Sigmoid colon (tissue), 7 donors: ENCODE data around the gene SAMHD1. TPM values are rescaled to one million over a fixed set of nuclear protein-coding genes. Genes with fewer than 3 reads are reported as not detected.
"Not testable (repeated sequence)": the region's sequence is repeated elsewhere in the genome, so short reads cannot be mapped to it uniquely, and the experiment has no call there.

ENCODE experiments used
- DNase-seq: peaks from one replicate; pipeline ENCODE4 v3.0.0-alpha.2; 2019
- H3K27ac ChIP-seq, 4 donors: fragments of 200-600 bp; sonication (generic); one replicate each; pipeline ENCODE4 v1.5.1; 2016 to 2019; ENCODE audit warnings: mild to moderate bottlenecking in 1 of 4
- H3K27me3 ChIP-seq, 3 donors: fragments of 200-600 bp; sonication (generic); one replicate each; pipeline ENCODE4 v1.5.1; 2019; ENCODE audit warnings: mild to moderate bottlenecking in 1 of 3
- H3K36me3 ChIP-seq, 4 donors: fragments of 200-600 bp; sonication (generic); one replicate each; pipeline ENCODE4 v1.5.1; 2016 to 2019
- H3K4me1 ChIP-seq, 4 donors: fragments of 200-600 bp; sonication (generic); one replicate each; pipeline ENCODE4 v1.5.1; 2017 to 2019
- H3K4me3 ChIP-seq, 4 donors: fragments of 200-600 bp; sonication (generic); one replicate each; pipeline ENCODE4 v1.5.1; 2017 to 2019; ENCODE audit warnings: mild to moderate bottlenecking in 2 of 4, moderate library complexity in 1 of 4
- H3K9me3 ChIP-seq, 4 donors: fragments of 200-600 bp in 3 of 4; sonication (generic) in 3 of 4; one replicate each; pipeline versions ENCODE4 v1.5.1 to v1.6.1; 2013 to 2019
- CTCF ChIP-seq, 4 experiments: fragments of 450-650 bp in 3 of 4; fragments of 200-600 bp in 1 of 4; IDR thresholded peaks; one replicate each; pipeline ENCODE4 v1.5.1; 2016 to 2019; ENCODE audit warnings: antibody characterized with exemption in 4 of 4, mild to moderate bottlenecking in 3 of 4, moderate library complexity in 2 of 4
- EP300 ChIP-seq, 4 donors: sonication (generic); formaldehyde crosslinking; IDR thresholded peaks; one replicate each; pipeline ENCODE4 v1.6.1; 2017; ENCODE audit warnings: antibody characterized with exemption in 4 of 4
- POLR2A ChIP-seq, 2 donors: fragments of 450-650 bp; IDR thresholded peaks; one replicate each; pipeline ENCODE4 v1.6.1; 2016; ENCODE audit warnings: antibody characterized with exemption in 2 of 2, mild to moderate bottlenecking in 2 of 2, moderate library complexity in 2 of 2
- POLR2AphosphoS5 ChIP-seq, 4 donors: sonication (generic); formaldehyde crosslinking; IDR thresholded peaks; one replicate each; pipeline ENCODE4 v1.6.1; 2017; ENCODE audit warnings: antibody characterized with exemption in 4 of 4
- WGBS, 2 donors: extraction: QIAGEN DNeasy Blood & Tissue Kit; methylation state at CpG; one replicate each; pipeline ENCODE4 v1.1.7; 2013; 5-methylcytosine and 5-hydroxymethylcytosine counted together
- intact Hi-C: fragments of 100-400 bp; cut with DNase I; formaldehyde crosslinking; loops from one replicate; pipeline ENCODE4 v1.15.1; 2023
- polyA plus RNA-seq, 3 donors: library from polyadenylated mRNA; stranded (reverse); fragments of 200-250 nt; gene quantifications; one replicate each; pipeline ENCODE4 v1.2.3, GENCODE V29; 2013
- total RNA-seq, 4 donors: library from RNA; depleted of rRNA; stranded (reverse); fragments of >200 nt; gene quantifications; one replicate each; pipeline ENCODE4 v1.1.0, GENCODE V29; 2016
- donor health status: healthy with polysubstance abuse.
- donor health status: Bipolar disorder and iron deficiency.
- donor health status: healthy.

SAMHD1 gene
- total RNA-seq, result 100 to 1,000 TPM in 3 of 4 donors, 10 to 100 TPM in 1; 89.6 to 179 (median 146) TPM
- polyA plus RNA-seq, result 10 to 100 TPM; 27.0 to 67.4 (median 49.2) TPM

DNA sequence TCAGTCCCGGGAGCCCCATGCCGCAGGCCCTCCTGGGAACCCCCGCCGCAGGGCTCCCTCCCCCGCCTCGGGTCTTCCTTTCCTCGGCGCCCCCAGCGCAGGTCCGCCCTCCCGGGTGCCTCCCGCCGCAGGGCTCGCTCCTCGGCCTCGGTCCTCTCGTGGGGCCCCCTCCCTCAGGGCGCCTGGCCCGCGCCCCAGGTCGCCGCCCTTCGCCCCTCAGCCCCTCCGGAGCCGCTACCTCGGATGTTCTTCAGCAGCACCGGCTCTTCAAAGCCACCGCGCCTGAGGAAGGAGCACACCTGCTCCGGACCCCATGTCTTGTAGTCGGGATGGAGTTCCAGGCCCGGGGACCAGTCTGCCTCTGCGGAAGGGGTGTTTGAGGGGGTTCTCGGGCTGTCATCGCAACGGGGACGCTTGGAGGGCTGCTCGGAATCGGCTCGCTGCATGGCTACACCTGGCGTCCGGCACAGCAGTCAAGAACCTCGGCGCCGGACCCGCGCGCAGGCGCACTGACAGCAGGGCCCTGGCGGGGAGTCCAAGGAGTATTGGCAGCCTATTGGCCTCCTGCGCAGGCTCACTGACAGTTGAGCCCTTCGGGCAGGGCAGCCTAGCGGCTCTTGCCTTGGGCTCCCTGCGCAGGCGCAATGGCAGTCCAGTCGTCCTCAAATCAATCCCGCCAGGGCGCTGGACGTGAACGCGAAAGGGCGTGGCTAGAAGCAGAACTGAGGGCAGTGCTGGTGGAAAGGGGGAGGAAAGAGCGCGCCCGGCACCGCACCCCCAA lies at the start of gene SAMHD1:
Gene SAMHD1 (minus strand): TSS at position 511 of the 781 bp plus-strand sequence. CDS start 65 bp downstream, at position 446.
- DNase-seq, result peak; percentile 99
- TF ChIP-seq POLR2A (IDR thresholded peaks at IDR 0.05) (peak; percentile 71 to 72), POLR2AphosphoS5 (IDR thresholded peaks at IDR 0.05) (peak; percentile 89 to 97 (median 94)), CTCF (IDR thresholded peaks at IDR 0.05) (no peak)
- H3K27me3 ChIP-seq, result no peaks in the 10 kb centered on the region
- no peaks in the 10 kb centered on the region for H3K9me3 ChIP-seq
- H3K36me3 ChIP-seq, result peaks cover 0 to 2% (median under 1%) of the 10 kb centered on the region in 4 donors
- intact Hi-C loops, result no loop called here
- H3K27ac ChIP-seq, result peak within 1 kb of the TSS; percentile 79 to 96 (median 88)
- whole genome bisulfite sequencing, 2 donors, result 0 to 1% methylated on average over 66 of the region's 66 CpGs
- peaks cover 0 to 14% (median 4%) of the 10 kb centered on the region in 4 donors for H3K4me1 ChIP-seq
- peak within 1 kb of the TSS; percentile 61 to 95 (median 93) for H3K4me3 ChIP-seq

DNA sequence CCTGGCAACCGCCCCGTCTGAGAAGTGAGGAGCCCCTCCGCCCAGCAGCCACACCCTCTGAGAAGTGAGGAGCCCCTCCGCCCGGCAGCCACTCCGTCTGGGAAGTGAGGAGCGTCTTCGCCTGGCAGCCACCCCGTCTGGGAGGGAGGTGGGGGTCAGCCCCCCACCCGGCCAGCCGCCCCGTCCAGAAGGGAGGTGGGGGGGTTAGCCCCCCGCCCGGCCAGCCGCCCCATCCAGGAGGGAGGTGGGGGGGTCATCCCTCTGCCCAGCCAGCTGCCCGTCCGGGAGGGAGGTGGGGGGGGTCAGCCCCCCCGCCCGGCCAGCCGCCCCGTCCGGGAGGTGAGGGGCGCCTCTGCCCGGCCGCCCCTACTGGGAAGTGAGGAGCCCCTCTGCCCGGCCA lies 48.7 kb upstream of the SAMHD1 start:
- H3K4me3 ChIP-seq, intact Hi-C loops, H3K4me1 ChIP-seq, H3K9me3 ChIP-seq, DNase-seq, H3K27ac ChIP-seq, H3K27me3 ChIP-seq: not testable (repeated sequence)
- peaks cover 0 to 22% (median 2%) of the 10 kb centered on the region in 4 donors for H3K36me3 ChIP-seq
- 95 to 98% methylated on average over 15 to 17 of the region's 26 CpGs for WGBS, 2 donors

- Histone ChIP-seq H3K9me3 (no peaks in the 10 kb centered on the region), H3K4me3 (no peak overlapping the region), H3K36me3 (peaks cover 0 to 22% (median 2%) of the 10 kb centered on the region in 4 donors), H3K4me1 (no peaks in the 10 kb centered on the region), H3K27ac (no peak overlapping the region), H3K27me3 (no peaks in the 10 kb centered on the region)
- TF ChIP-seq POLR2A (IDR thresholded peaks at IDR 0.05) (no peak), CTCF (IDR thresholded peaks at IDR 0.05) (no peak), POLR2AphosphoS5 (IDR thresholded peaks at IDR 0.05) (no peak), EP300 (IDR thresholded peaks at IDR 0.05) (no peak)
- WGBS, 2 donors, result 82 to 89% methylated on average over 7 of the region's 7 CpGs
- DNase-seq, result no peak
- intact Hi-C loops, result no loop called here
Measured at GRCh38 chr20:36998652-36999051, 47.1 kb upstream of the SAMHD1 start.

DNA sequence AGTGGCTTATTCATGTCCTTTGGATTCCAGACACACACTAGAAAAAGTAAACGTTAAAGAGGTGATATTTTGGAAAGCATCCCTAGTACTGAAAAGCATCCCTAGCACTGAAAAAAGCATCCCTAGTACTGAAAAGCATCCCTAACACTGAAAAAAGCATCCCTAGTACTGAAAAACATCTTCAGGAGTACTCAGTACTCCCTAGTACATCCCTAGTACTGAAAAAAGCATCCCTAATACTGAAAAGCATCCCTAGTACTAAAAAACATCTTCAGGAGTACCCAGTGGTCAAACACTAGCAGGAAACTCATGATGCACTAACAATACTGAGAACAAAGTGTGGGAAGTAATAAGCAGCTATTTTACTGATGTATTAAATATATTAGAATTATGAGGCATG lies 45.6 kb upstream of the SAMHD1 start:
- TF ChIP-seq EP300 (IDR thresholded peaks at IDR 0.05) (no peak), POLR2A (IDR thresholded peaks at IDR 0.05) (no peak), POLR2AphosphoS5 (IDR thresholded peaks at IDR 0.05) (no peak), CTCF (IDR thresholded peaks at IDR 0.05) (no peak)
- Histone ChIP-seq H3K4me1 (no peaks in the 10 kb centered on the region), H3K4me3 (no peak overlapping the region), H3K9me3 (no peaks in the 10 kb centered on the region), H3K36me3 (peaks cover 0 to 11% (median 2%) of the 10 kb centered on the region in 4 donors), H3K27ac (no peak overlapping the region), H3K27me3 (no peaks in the 10 kb centered on the region)
- 69 to 77% methylated on average over 1 of the region's 1 CpG for WGBS, 2 donors
- no peak for DNase-seq
- intact Hi-C loops, result no loop called here

DNA sequence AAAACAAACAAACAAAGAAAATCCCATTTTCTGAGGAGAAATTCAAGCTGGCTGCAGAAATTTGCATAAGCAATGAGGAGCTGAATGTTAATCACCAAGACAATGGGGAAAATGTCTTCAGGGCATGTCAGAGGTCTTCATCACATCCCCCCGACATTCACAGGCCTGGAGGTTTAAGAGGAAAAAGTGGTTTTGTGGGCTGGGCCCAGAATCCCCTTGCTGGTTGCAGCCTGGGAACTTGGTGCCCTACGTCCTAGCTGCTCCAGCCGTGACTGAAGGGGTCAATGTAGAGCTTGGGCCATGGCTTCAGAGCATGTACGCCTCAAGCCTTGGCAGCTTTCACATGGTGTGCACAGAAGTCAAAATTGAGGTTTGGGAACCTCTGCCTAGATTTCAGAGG lies 42.7 kb upstream of the SAMHD1 start:
- H3K27ac ChIP-seq, H3K4me1 ChIP-seq, H3K27me3 ChIP-seq, H3K4me3 ChIP-seq, H3K9me3 ChIP-seq, DNase-seq, intact Hi-C loops: not testable (repeated sequence)
- WGBS, 2 donors, result 96 to 97% methylated on average over 4 of the region's 4 CpGs
- H3K36me3 ChIP-seq, result peaks cover 0 to 11% (median 2%) of the 10 kb centered on the region in 4 donors
